HG02642 (cell line): ENCODE measurements around the gene SLIT3.

Experiments used
- ATAC-seq: cut with Tn5 transposase; IDR thresholded peaks from one replicate; pipeline ENCODE4 v1.9.1; 2021; ENCODE audit warnings: mild to moderate bottlenecking; ENCODE audit not compliant: unreplicated experiment, poor library complexity

The SLIT3 gene

GRCh38 chr5:169094586-169095409, 206.1 kb downstream of the SLIT3 start:
- no peak for ATAC-seq

- no peak for ATAC-seq
Observed at GRCh38 chr5:169091396-169091980, 209.5 kb downstream of the SLIT3 start.

- no peak for ATAC-seq
Observed at GRCh38 chr5:169089343-169089742, 211.6 kb downstream of the SLIT3 start.

- ATAC-seq = no peak
Observed at GRCh38 chr5:169088028-169088725, 212.8 kb downstream of the SLIT3 start.

GRCh38 chr5:169085636-169086035, 215.3 kb downstream of the SLIT3 start:
- ATAC-seq = no peak

- no peak for ATAC-seq
Observed at GRCh38 chr5:169085212-169085611, 215.7 kb downstream of the SLIT3 start.

GRCh38 chr5:169084775-169085174, 216.2 kb downstream of the SLIT3 start:
- no peak for ATAC-seq

GRCh38 chr5:169083394-169084018, 217.4 kb downstream of the SLIT3 start:
- no peak for ATAC-seq

- no peak for ATAC-seq
Observed at GRCh38 chr5:169081000-169081724, 219.8 kb downstream of the SLIT3 start.

- ATAC-seq = no peak
Observed at GRCh38 chr5:169080448-169080911, 220.5 kb downstream of the SLIT3 start.

GRCh38 chr5:169079697-169080096, 221.2 kb downstream of the SLIT3 start:
- ATAC-seq = no peak

- no peak for ATAC-seq
Observed at GRCh38 chr5:169074839-169075238, 226.1 kb downstream of the SLIT3 start.

GRCh38 chr5:169072233-169072632, 228.7 kb downstream of the SLIT3 start:
- no peak for ATAC-seq

- ATAC-seq = no peak
Observed at GRCh38 chr5:169070413-169070812, 230.5 kb downstream of the SLIT3 start.

GRCh38 chr5:169067751-169068173, 233.2 kb downstream of the SLIT3 start:
- no peak for ATAC-seq

GRCh38 chr5:169065400-169065799, 235.5 kb downstream of the SLIT3 start:
- no peak for ATAC-seq

- ATAC-seq = no peak
Observed at GRCh38 chr5:169064093-169064492, 236.8 kb downstream of the SLIT3 start.

GRCh38 chr5:169063316-169063953, 237.5 kb downstream of the SLIT3 start:
- ATAC-seq = no peak

- no peak for ATAC-seq
Observed at GRCh38 chr5:169062690-169063089, 238.2 kb downstream of the SLIT3 start.

GRCh38 chr5:169054506-169054905, 246.4 kb downstream of the SLIT3 start:
- no peak for ATAC-seq
